Activated CD8-positive, alpha-beta memory T cell treated with anti-CD3 and anti-CD28 coated beads for 24 hours (primary cell): ENCODE results near the gene NEAT1.
"Not testable (repeated sequence)": the region's sequence is repeated elsewhere in the genome, so short reads cannot be mapped to it uniquely, and the experiment has no call there.

ENCODE experiments used
- DNase-seq: peaks from one replicate; pipeline ENCODE4 v3.0.0-alpha.2; 2020

NEAT1 gene

GRCh38 chr11:65454696-65455456 lies 32.3 kb downstream of the NEAT1 start:
- peak; percentile 95 for DNase-seq

GRCh38 chr11:65456418-65456817 lies 33.8 kb downstream of the NEAT1 start:
- no peak for DNase-seq

- DNase-seq, result no peak
These were observed 37.0 kb downstream of the NEAT1 start for GRCh38 chr11:65459552-65459951.

GRCh38 chr11:65465471-65465870 lies 42.9 kb downstream of the NEAT1 start:
- DNase-seq, result not testable (repeated sequence)

- DNase-seq, result not testable (repeated sequence)
These were observed 44.7 kb downstream of the NEAT1 start for GRCh38 chr11:65467306-65467705.

- no peak for DNase-seq
These were observed 46.3 kb downstream of the NEAT1 start for GRCh38 chr11:65468874-65469333.

- DNase-seq, result no peak
These were observed 47.9 kb downstream of the NEAT1 start for GRCh38 chr11:65470433-65471049.

- peak; percentile 71 for DNase-seq
These were observed 48.9 kb downstream of the NEAT1 start for GRCh38 chr11:65471447-65471891.

GRCh38 chr11:65472588-65473277 lies 50.1 kb downstream of the NEAT1 start:
- not testable (repeated sequence) for DNase-seq

GRCh38 chr11:65473278-65473860 lies 50.8 kb downstream of the NEAT1 start:
- no peak for DNase-seq

- no peak for DNase-seq
These were observed 52.3 kb downstream of the NEAT1 start for GRCh38 chr11:65474864-65475263.

- no peak for DNase-seq
These were observed 54.1 kb downstream of the NEAT1 start for GRCh38 chr11:65476632-65477148.

- peak; percentile 97 for DNase-seq
These were observed 54.8 kb downstream of the NEAT1 start for GRCh38 chr11:65477149-65477965.

- DNase-seq, result no peak
These were observed 56.0 kb downstream of the NEAT1 start for GRCh38 chr11:65478388-65479183.

- no peak for DNase-seq
These were observed 56.9 kb downstream of the NEAT1 start for GRCh38 chr11:65479184-65480145.

GRCh38 chr11:65482306-65482850 lies 59.8 kb downstream of the NEAT1 start:
- DNase-seq, result no peak

- no peak for DNase-seq
These were observed 63.3 kb downstream of the NEAT1 start for GRCh38 chr11:65485920-65486219.

- no peak for DNase-seq
These were observed 64.2 kb downstream of the NEAT1 start for GRCh38 chr11:65486570-65487466.
